HepG2 (cell line): ENCODE results near the gene NAP1L1.

Experiments used
- MXI1 ChIP-seq: IDR thresholded peaks from 3 replicates; pipeline ENCODE4 v1.6.1; 2012; ENCODE audit warnings: low read depth, low read length, inconsistent platforms, borderline replicate concordance
- POLR2AphosphoS5 ChIP-seq: IDR thresholded peaks from 2 replicates; pipeline ENCODE4 v1.6.1; 2012; ENCODE audit warnings: low read depth, low read length
- SMC3 ChIP-seq: IDR thresholded peaks from 2 replicates; pipeline ENCODE4 v1.6.1; 2011; ENCODE audit warnings: low read length, improper control_type of control experiment
- SP1 ChIP-seq, 2 experiments: fragments of 450-650 bp in 1 of 2; sonication (generic) in 1 of 2; formaldehyde crosslinking in 1 of 2; IDR thresholded peaks; 2 replicates each; pipeline versions ENCODE4 v1.4.0 to v1.6.1; 2016 to 2020; ENCODE audit warnings: missing genetic modification reagents in 1 of 2
- ZZZ3 ChIP-seq: sonication (generic); formaldehyde crosslinking; IDR thresholded peaks from 2 replicates; pipeline ENCODE4 v1.4.0; 2020; ENCODE audit warnings: missing genetic modification reagents, mild to moderate bottlenecking, borderline replicate concordance

GRCh38 chr12:76007640-76008039 lies 76.8 kb downstream of the NAP1L1 start:
- TF ChIP-seq SMC3 (no peak), MXI1 (no peak), POLR2AphosphoS5 (no peak), ZZZ3 (CRISPR knock-in tag) (no peak), SP1 (IDR thresholded peaks at IDR 0.05) (no peak), SP1 (CRISPR knock-in tag; IDR thresholded peaks at IDR 0.05) (no peak)
